Fibroblast of peridontal ligament (primary cell): Measurements from ENCODE around the gene PLAA.
A peak's percentile ranks its signal among the peaks of the same experiment; 100 is the strongest.
"Not testable (repeated sequence)": the region's sequence is repeated elsewhere in the genome, so short reads cannot be mapped to it uniquely, and the experiment has no call there.

Experiments used
- DNase-seq: peaks from one replicate; pipeline ENCODE4 v3.0.0-alpha.2; 2010; ENCODE audit errors: extremely low read depth

Gene PLAA

GRCh38 chr9:26935847-26936246 lies 11.2 kb downstream of the PLAA start:
- DNase-seq: no peak

GRCh38 chr9:26928902-26929495 lies 18.0 kb downstream of the PLAA start:
- no peak for DNase-seq

GRCh38 chr9:26925609-26926008 lies 21.4 kb downstream of the PLAA start:
- DNase-seq: no peak

GRCh38 chr9:26919698-26920097 lies 27.3 kb downstream of the PLAA start:
- no peak for DNase-seq

GRCh38 chr9:26913138-26913668 lies 33.8 kb downstream of the PLAA start:
- no peak for DNase-seq

GRCh38 chr9:26904671-26905070 lies 42.4 kb downstream of the PLAA start:
- DNase-seq: no peak

GRCh38 chr9:26904070-26904469 lies 43.0 kb downstream of the PLAA start:
- no peak for DNase-seq

- DNase-seq: no peak
These were observed 53.9 kb downstream of the PLAA start for GRCh38 chr9:26893030-26893676.

- DNase-seq: peak; percentile 87
These were observed 54.6 kb downstream of the PLAA start, which contains the start of gene CAAP1 for GRCh38 chr9:26892251-26893029. TSS of gene CAAP1 (minus strand) at chr9:26892802. CDS start at chr9:26892715, 87 bp downstream.

GRCh38 chr9:26891726-26892125 lies 55.3 kb downstream of the PLAA start:
- no peak for DNase-seq

- no peak for DNase-seq
These were observed 58.8 kb downstream of the PLAA start for GRCh38 chr9:26888271-26888670.

GRCh38 chr9:26882154-26882553 lies 64.9 kb downstream of the PLAA start:
- no peak for DNase-seq

GRCh38 chr9:26880262-26880661 lies 66.8 kb downstream of the PLAA start:
- no peak for DNase-seq

GRCh38 chr9:26875155-26875554 lies 71.9 kb downstream of the PLAA start:
- not testable (repeated sequence) for DNase-seq

GRCh38 chr9:26870292-26870691 lies 76.8 kb downstream of the PLAA start:
- peak; percentile 9 for DNase-seq

- peak; percentile 28 for DNase-seq
These were observed 84.0 kb downstream of the PLAA start for GRCh38 chr9:26863074-26863473.

GRCh38 chr9:26856413-26857032 lies 90.5 kb downstream of the PLAA start:
- peak; percentile 45 for DNase-seq
